Choroid plexus epithelial cell (primary cell): ENCODE measurements around the gene NEURL4.
A peak's percentile ranks its signal among the peaks of the same experiment; 100 is the strongest.

Experiments used
- DNase-seq: peaks from one replicate; pipeline ENCODE4 v3.0.0-alpha.2; 2010; ENCODE audit warnings: low read depth
- H3K4me3 ChIP-seq: 2 replicates; pipeline ENCODE4 v1.5.1; 2011; ENCODE audit warnings: low read depth, mild to moderate bottlenecking, control low read depth, low read length, moderate library complexity
- TF ChIP-seq, protein P1 (sequence below): conservative IDR thresholded peaks from 2 replicates; pipeline ENCODE4 v1.5.1; 2011; ENCODE audit warnings: low read depth, mild to moderate bottlenecking, control low read depth, inconsistent platforms, low read length, moderate library complexity

Gene NEURL4

DNA sequence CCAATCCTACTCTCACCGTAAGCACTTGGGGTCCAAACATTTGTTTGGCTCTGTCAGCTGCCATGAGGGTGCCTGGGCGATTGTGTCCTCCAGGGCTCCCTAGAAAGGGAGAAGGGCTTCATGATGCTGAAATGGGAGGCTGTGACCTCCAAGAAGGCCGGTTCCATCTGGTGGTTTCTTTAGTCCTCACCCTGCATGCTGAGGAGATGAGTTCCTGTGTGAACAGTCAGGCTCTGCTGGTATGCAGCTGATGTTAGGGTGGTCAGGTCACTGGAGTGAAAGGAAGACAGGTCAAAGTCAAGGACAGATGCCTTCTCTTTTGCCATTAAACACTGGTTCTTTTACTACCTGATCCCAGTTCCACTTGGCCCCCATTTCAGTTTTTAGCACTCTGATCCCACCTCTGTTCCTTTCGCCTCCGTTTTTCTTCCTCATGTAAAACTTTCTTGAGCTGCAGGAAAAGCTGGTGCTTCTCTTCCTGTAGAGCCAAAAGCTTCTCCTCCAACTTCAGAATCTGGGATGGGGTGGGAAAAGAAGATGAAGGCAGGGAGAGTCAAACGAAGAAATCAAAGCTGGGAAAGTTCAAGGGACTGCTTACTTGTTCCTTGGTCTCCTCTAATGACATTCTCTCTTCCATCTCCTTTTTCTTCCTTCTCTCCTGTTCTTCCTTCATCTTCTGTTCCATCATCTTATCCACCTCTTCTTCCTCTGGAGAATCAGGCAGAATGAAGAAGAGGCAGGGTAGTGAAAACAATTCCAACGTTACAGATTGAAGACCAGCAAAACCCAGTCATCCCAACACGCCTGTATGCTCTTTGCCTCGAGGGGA is 15.0 kb downstream of the NEURL4 start:
- peak; percentile 30 for DNase-seq
- H3K4me3 ChIP-seq, result peak overlapping the region; percentile 83
- TF ChIP-seq, protein P1, sequence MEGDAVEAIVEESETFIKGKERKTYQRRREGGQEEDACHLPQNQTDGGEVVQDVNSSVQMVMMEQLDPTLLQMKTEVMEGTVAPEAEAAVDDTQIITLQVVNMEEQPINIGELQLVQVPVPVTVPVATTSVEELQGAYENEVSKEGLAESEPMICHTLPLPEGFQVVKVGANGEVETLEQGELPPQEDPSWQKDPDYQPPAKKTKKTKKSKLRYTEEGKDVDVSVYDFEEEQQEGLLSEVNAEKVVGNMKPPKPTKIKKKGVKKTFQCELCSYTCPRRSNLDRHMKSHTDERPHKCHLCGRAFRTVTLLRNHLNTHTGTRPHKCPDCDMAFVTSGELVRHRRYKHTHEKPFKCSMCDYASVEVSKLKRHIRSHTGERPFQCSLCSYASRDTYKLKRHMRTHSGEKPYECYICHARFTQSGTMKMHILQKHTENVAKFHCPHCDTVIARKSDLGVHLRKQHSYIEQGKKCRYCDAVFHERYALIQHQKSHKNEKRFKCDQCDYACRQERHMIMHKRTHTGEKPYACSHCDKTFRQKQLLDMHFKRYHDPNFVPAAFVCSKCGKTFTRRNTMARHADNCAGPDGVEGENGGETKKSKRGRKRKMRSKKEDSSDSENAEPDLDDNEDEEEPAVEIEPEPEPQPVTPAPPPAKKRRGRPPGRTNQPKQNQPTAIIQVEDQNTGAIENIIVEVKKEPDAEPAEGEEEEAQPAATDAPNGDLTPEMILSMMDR, result no peak

DNA sequence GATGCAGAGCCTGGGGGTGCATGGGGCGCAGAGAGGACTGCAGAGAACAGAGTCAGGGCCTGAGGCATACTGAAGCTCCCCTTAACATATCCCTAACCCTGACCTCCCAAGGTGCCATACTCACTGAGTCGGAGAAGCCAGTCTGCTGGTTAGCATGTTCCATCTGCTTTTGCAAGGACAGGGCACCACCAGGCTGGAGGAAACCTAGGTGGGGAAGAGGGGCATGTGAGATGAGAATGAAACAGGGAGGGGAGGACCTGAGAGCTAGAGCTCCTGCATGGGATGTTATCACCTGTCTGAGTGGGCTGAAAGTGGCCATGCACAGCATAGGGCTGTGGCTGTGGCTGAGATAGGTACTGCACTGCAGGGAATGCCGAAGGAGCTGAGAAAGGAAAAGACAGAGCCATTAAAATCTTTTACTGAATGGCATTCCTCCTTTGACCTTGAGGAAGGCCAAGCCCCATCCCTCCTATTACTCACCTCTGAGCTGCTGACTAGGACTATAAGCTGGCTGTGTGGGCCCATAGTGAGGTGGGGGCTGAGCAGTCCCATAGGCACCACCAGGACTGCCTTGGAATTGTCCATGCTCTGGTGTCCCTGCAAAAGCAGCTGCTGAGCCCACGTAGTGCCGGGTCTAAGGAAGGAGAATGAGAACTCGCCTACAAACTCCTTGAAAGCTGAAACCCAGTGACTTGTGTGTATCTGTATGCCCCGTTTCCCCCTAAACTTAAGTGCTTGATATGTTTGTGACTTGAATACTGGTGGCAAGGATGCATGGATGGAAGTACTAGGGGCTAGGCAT is 15.8 kb downstream of the NEURL4 start:
- no peak overlapping the region for H3K4me3 ChIP-seq
- no peak for DNase-seq
- TF ChIP-seq, protein P1, result peak; percentile 19

DNA sequence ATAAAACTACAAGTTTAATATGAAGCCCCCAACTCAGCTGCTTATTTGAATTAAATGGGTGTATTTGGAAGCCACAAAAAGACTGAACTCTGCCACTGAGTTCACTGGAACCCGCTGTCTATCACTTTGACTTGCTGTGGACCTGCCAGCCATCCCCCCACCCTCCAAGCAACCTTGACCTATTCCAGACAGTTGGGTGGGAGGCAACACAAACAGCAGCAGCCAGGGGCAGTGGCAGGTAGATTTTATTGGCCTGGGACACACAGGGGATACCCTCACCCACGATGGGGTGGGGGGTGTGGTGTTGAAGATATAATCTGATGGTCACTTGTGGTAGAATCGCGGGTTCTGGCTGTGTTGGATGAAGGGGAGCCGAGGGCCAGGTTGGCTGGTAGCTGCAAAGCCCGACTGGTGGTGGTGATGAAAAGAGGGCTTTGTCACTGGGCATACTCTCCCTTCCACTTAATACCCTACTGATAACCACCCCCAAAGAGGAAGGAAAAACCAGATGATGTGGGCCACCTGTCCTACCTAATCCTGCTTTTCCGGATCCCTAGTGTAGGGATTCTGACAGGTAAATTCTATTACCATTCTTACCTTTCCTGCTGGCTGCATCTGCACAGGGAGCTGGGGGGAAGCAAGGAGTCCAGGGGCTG is 16.6 kb downstream of the NEURL4 start:
- no peak for DNase-seq
- TF ChIP-seq, protein P1, result no peak
- H3K4me3 ChIP-seq, result no peak overlapping the region

DNA sequence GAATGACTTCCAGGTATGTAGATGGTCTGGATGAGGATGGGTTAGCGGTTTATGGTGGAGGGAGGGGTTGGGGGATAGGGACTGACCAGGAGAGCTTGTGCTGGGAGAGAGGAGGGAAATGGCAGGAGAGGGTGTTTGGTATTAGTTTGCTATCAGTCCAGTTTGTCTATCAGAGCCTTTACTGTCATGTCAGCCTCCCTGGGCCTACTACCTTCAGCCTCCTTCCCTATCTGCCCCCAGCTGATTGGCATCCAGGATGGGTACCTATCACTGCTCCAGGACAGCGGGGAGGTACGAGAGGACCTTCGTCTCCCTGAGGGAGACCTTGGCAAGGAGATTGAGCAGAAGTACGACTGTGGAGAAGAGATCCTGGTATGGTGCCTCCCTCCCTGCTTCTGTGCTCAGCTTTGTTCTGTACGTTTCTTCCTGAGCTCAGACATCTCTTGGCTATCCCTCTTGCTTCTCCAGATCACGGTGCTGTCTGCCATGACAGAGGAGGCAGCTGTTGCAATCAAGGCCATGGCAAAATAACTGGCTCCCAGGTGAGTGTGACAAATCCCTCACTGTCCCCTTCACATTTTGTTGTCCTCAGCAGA is 17.9 kb downstream of the NEURL4 start:
- no peak for DNase-seq
- H3K4me3 ChIP-seq, result no peak overlapping the region
- TF ChIP-seq, protein P1, result no peak

DNA sequence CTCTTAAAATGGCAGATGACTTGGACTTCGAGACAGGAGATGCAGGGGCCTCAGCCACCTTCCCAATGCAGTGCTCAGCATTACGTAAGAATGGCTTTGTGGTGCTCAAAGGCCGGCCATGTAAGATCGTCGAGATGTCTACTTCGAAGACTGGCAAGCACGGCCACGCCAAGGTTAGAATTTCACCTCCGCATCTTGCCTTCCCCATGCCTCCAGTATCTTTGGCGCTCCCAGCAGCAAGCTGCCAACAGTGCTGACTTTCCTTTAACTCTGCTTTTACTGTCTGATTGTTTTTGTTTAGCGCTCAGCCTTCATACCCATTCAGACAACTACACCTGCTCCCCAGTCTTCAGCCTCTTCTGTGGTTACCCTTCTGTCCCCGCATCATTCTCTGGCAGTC is 19.5 kb downstream of the NEURL4 start:
- no peak for DNase-seq
- no peak overlapping the region for H3K4me3 ChIP-seq

More for the DNA sequence above, 19.5 kb downstream of the NEURL4 start:
- TF ChIP-seq, protein P1, result no peak
